ENCODE results near the gene BCDIN3D. TPM values are rescaled to one million over a fixed set of nuclear protein-coding genes. Genes with fewer than 3 reads are reported as not detected.

BCDIN3D gene
- total RNA-seq, 4 donors from 2014 or later: 0.20 to 2.4 (median 2.0) TPM

- Histone ChIP-seq H3K36me3 (no peaks in the 10 kb centered on the region), H3K4me3 (no peak overlapping the region), H3K27me3 (no peaks in the 10 kb centered on the region), H3K27ac (no peak overlapping the region), H3K4me1 (peaks cover 3 to 19% (median 7%) of the 10 kb centered on the region in 4 donors), H3K9me3 (no peaks in the 10 kb centered on the region)
- in situ Hi-C loops (cut with MboI; ENCODE audit: low pct_ligation_motif_present in 1 of 4, low pct_unique_long_range_greater_than_20kb in 1 of 4, low sequenced_read_pairs in 3 of 4): loop anchor here in 2 of 4 donors (25.0 kb wide), 1 partner anchor 191 kb away; the partner anchor contains the start of gene ASIC1 (in 2 of the 2)
- intact Hi-C loops (cut with DNase I; ENCODE audit: low total_unique reads): no loop called here
- no peak for TF ChIP-seq CTCF (IDR thresholded peaks at IDR 0.05)
- no peak for TF ChIP-seq POLR2A (IDR thresholded peaks at IDR 0.05)
- no peak for TF ChIP-seq EP300 (IDR thresholded peaks at IDR 0.05; ENCODE audit: low read depth)
- TF ChIP-seq POLR2AphosphoS5 (IDR thresholded peaks at IDR 0.05): no peak
- no peak for DNase-seq
- WGBS, 2 donors (ENCODE audit: low coverage in 1 of 2): 85% methylated on average over 4 of the region's 4 CpGs; no CpG with 5 or more reads in 1 of the 2 donors
Measured at GRCh38 chr12:49871263-49871561, 28.3 kb upstream of the BCDIN3D start.

- WGBS, 2 donors (ENCODE audit: low coverage in 1 of 2): 91 to 100% methylated on average over 4 to 11 of the region's 11 CpGs
- Histone ChIP-seq H3K27ac (no peak overlapping the region), H3K4me3 (no peak overlapping the region), H3K27me3 (no peaks in the 10 kb centered on the region), H3K4me1 (peaks cover 3 to 19% (median 7%) of the 10 kb centered on the region in 4 donors), H3K9me3 (no peaks in the 10 kb centered on the region), H3K36me3 (no peaks in the 10 kb centered on the region)
- no peak for DNase-seq
- in situ Hi-C loops (cut with MboI; ENCODE audit: low pct_ligation_motif_present in 1 of 4, low pct_unique_long_range_greater_than_20kb in 1 of 4, low sequenced_read_pairs in 3 of 4) (loop anchor here in 2 of 4 donors (25.0 kb wide), 1 partner anchor 192 kb away; the partner anchor contains the start of gene ASIC1 (in 2 of the 2)), intact Hi-C loops (cut with DNase I; ENCODE audit: low total_unique reads) (no loop called here)
- TF ChIP-seq CTCF (IDR thresholded peaks at IDR 0.05) (no peak), POLR2AphosphoS5 (IDR thresholded peaks at IDR 0.05) (no peak), EP300 (IDR thresholded peaks at IDR 0.05; ENCODE audit: low read depth) (no peak), POLR2A (IDR thresholded peaks at IDR 0.05) (no peak)
Measured at GRCh38 chr12:49870501-49871262, 27.8 kb upstream of the BCDIN3D start.

GRCh38 chr12:49869816-49870500, 27.1 kb upstream of the BCDIN3D start:
- TF ChIP-seq EP300 (IDR thresholded peaks at IDR 0.05; ENCODE audit: low read depth): no peak
- TF ChIP-seq POLR2AphosphoS5 (IDR thresholded peaks at IDR 0.05): no peak
- TF ChIP-seq POLR2A (IDR thresholded peaks at IDR 0.05): no peak
- TF ChIP-seq CTCF (IDR thresholded peaks at IDR 0.05): no peak
- Histone ChIP-seq H3K27me3 (no peaks in the 10 kb centered on the region), H3K36me3 (no peaks in the 10 kb centered on the region), H3K9me3 (no peaks in the 10 kb centered on the region), H3K4me1 (peaks cover 3 to 19% (median 7%) of the 10 kb centered on the region in 4 donors), H3K4me3 (no peak overlapping the region), H3K27ac (peak overlapping the region; percentile 21 to 57 (median 36))
- intact Hi-C loops (cut with DNase I; ENCODE audit: low total_unique reads): no loop called here
- DNase-seq: no peak
- 81 to 94% methylated on average over 3 to 13 of the region's 14 CpGs for WGBS, 2 donors (ENCODE audit: low coverage in 1 of 2)
- in situ Hi-C loops (cut with MboI; ENCODE audit: low pct_ligation_motif_present in 1 of 4, low pct_unique_long_range_greater_than_20kb in 1 of 4, low sequenced_read_pairs in 3 of 4): loop anchor here in 2 of 4 donors (25.0 kb wide), 1 partner anchor 192 kb away; the partner anchor contains the start of gene ASIC1 (in 2 of the 2)
